ENCODE results near the gene RIC8A.
A peak's percentile ranks its signal among the peaks of the same experiment; 100 is the strongest.

Gene RIC8A

DNA sequence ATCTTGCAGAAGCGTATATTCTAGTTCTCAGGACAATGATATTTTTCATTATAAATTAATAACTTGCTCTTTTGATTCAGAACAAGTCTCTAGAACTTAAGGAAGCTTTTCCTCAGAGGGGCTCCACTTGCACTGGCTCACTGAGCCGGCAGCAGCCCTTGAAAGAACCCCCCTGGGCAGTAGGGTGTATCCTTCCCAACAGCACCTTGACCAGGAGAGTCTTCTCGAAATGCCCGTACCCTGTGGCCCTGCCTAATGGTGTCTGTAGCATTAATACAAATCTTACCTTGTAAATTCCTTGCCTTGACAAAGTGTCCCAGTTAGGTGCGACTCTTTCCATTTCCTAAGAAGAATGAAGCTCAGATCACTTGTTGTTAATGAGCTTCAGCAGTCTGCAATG lies 42.8 kb downstream of the RIC8A start:
- TF ChIP-seq ZFX (IDR thresholded peaks at IDR 0.05) (no peak), CTCF (conservative IDR thresholded peaks at IDR 0.05) (no peak)
- no peak overlapping the region for H3K27ac ChIP-seq

- no peak overlapping the region for H3K27ac ChIP-seq
- TF ChIP-seq ZFX (IDR thresholded peaks at IDR 0.05) (no peak), CTCF (conservative IDR thresholded peaks at IDR 0.05) (peak; percentile 77)
Observed at GRCh38 chr11:250740-251299, 43.3 kb downstream of the RIC8A start.

DNA sequence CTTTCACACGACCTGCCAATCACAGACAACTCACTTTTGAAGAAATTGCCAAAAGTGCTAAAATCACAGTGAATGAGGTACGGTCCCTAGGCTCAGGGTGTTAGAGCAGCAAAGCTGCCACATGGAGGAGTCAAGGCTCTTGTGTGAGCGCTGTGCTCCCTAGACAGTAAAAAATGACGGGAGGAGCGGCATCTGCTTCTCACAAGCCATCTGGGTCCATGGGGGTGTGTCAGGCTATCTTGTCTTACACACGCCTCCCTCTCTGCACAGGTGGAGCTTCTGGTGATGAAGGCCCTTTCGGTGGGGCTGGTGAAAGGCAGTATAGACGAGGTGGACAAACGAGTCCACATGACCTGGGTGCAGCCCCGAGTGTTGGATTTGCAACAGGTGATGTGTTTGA lies 44.0 kb downstream of the RIC8A start:
- TF ChIP-seq ZFX (IDR thresholded peaks at IDR 0.05) (no peak), CTCF (conservative IDR thresholded peaks at IDR 0.05) (no peak)
- no peak overlapping the region for H3K27ac ChIP-seq

DNA sequence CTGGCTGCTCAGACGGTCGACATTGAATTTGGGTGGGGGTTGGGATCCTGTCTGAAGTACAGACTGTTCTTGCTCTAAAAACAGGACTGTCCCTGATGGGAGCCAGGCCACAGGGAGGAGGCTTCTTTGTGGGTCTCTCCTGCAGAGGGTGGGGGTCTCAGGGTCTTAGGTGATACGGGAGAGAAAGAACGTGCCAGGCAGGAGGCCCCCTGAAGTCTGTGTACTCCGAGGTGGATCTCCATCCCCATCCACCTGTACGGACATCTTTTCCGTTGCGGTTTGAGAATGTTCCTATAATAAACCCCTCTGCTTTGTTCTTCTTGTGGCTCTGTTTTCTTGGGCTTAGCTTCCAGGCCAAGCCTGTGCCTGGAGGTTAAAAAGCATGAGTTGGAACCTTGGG lies 45.2 kb downstream of the RIC8A start:
- no peak overlapping the region for H3K27ac ChIP-seq
- TF ChIP-seq ZFX (IDR thresholded peaks at IDR 0.05), result no peak
- no peak for TF ChIP-seq CTCF (conservative IDR thresholded peaks at IDR 0.05)

DNA sequence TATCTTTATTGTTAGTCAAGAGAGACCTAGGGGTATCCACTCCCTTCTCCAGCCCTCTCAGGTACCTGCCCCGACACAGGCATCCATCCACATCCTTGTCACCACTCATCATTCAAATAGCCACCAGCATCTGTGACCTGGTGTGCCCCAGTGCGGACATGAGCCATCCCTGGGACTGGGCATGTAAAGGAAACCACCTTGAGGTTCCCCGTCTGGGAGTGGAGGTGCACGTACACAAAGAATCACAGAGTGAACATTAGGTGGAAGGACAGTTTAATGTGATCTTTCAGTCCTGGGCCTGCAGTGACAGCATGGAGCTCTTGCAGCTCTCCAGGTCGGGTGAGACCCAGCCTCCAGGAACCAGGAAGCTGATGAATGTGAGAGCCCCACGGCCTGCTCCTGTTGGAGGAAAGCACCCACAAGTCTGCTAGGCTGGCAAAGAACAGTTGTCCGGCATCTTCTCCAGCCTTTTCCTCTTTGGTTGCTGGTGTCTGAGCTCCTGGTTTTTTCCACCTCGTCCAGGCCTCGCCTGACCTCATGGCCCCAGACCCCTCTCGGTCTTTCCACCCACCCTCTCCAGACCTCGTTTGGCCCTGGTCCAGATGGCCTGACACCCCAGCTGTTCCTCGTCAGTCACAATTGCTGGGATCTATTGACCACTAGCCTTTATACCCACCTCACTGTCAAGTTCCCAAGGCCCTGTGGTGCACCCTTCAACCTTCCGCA lies 45.8 kb downstream of the RIC8A start:
- TF ChIP-seq ZFX (IDR thresholded peaks at IDR 0.05), result no peak
- no peak for TF ChIP-seq CTCF (conservative IDR thresholded peaks at IDR 0.05)
- no peak overlapping the region for H3K27ac ChIP-seq

GRCh38 chr11:253886-254270 lies 46.4 kb downstream of the RIC8A start:
- TF ChIP-seq ZFX (IDR thresholded peaks at IDR 0.05), result no peak
- no peak for TF ChIP-seq CTCF (conservative IDR thresholded peaks at IDR 0.05)
- H3K27ac ChIP-seq, result no peak overlapping the region

- H3K27ac ChIP-seq, result no peak overlapping the region
- TF ChIP-seq CTCF (conservative IDR thresholded peaks at IDR 0.05) (no peak), ZFX (IDR thresholded peaks at IDR 0.05) (no peak)
Observed at GRCh38 chr11:255176-255575, 47.7 kb downstream of the RIC8A start.

Measured in C4-2B (cell line).